Measurements from ENCODE around the gene MMP2. TPM values are rescaled to one million over a fixed set of nuclear protein-coding genes. Genes with fewer than 3 reads are reported as not detected.

Gene MMP2
- total RNA-seq, 1 experiment from 2014 or later, result 311 TPM

DNA sequence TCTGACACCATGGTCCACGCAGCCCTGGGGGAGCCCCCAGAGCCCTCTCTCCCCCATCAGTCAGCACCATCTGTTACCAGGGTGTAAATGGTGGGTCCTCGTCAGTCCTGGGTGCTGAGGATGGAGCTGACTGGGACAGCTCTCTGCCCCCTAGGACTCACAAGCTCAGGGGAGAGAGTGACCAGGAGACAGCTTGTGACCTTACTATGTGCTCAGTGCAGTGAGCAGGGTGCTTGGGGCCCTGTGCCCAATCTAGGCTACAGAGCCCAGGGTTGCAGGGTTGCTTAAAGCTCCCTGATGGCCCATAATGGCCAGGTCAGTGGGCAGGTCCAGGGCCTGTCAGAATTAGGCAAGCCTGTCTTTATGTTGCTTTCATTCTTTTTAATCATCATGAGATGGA, 11.3 kb downstream of the MMP2 start:
- ATAC-seq (no peak), DNase-seq (ENCODE audit: low read depth, low spot score) (no peak)
- H3K9me3 ChIP-seq (ENCODE audit: control insufficient read depth, insufficient read depth, low read depth, low read length), result no peaks in the 10 kb centered on the region
- in situ Hi-C loops (cut with HindIII; ENCODE audit: low pct_unique_long_range_greater_than_20kb, low sequenced_read_pairs), result no loop called here
- intact Hi-C loops (cut with micrococcal nuclease; ENCODE audit: unreplicated experiment), result no loop called here
- H3K27me3 ChIP-seq (ENCODE audit: control insufficient read depth, insufficient read depth, low read length), result no peaks in the 10 kb centered on the region
- H3K4me3 ChIP-seq (ENCODE audit: low read depth in 2 of 2, low read length in 2 of 2), result no peak overlapping the region
- ChIA-PET POLR2A (no interaction called here), CTCF (interaction anchor here (0.5 to 1.9 kb wide), 2 partner anchors 25 to 373 kb away, joined by 3 to 8 read pairs; no protein-coding TSS in a partner anchor)
- H3K27ac ChIP-seq (ENCODE audit: low read length), result no peak overlapping the region; the same call in 1 of the 2 replicates
- TF ChIP-seq POLR2AphosphoS5 (IDR thresholded peaks at IDR 0.05; ENCODE audit: low read depth, low read length), result no peak
- TF ChIP-seq, protein P1, sequence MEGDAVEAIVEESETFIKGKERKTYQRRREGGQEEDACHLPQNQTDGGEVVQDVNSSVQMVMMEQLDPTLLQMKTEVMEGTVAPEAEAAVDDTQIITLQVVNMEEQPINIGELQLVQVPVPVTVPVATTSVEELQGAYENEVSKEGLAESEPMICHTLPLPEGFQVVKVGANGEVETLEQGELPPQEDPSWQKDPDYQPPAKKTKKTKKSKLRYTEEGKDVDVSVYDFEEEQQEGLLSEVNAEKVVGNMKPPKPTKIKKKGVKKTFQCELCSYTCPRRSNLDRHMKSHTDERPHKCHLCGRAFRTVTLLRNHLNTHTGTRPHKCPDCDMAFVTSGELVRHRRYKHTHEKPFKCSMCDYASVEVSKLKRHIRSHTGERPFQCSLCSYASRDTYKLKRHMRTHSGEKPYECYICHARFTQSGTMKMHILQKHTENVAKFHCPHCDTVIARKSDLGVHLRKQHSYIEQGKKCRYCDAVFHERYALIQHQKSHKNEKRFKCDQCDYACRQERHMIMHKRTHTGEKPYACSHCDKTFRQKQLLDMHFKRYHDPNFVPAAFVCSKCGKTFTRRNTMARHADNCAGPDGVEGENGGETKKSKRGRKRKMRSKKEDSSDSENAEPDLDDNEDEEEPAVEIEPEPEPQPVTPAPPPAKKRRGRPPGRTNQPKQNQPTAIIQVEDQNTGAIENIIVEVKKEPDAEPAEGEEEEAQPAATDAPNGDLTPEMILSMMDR (IDR thresholded peaks at IDR 0.05), result no peak
- TF ChIP-seq, protein P2, sequence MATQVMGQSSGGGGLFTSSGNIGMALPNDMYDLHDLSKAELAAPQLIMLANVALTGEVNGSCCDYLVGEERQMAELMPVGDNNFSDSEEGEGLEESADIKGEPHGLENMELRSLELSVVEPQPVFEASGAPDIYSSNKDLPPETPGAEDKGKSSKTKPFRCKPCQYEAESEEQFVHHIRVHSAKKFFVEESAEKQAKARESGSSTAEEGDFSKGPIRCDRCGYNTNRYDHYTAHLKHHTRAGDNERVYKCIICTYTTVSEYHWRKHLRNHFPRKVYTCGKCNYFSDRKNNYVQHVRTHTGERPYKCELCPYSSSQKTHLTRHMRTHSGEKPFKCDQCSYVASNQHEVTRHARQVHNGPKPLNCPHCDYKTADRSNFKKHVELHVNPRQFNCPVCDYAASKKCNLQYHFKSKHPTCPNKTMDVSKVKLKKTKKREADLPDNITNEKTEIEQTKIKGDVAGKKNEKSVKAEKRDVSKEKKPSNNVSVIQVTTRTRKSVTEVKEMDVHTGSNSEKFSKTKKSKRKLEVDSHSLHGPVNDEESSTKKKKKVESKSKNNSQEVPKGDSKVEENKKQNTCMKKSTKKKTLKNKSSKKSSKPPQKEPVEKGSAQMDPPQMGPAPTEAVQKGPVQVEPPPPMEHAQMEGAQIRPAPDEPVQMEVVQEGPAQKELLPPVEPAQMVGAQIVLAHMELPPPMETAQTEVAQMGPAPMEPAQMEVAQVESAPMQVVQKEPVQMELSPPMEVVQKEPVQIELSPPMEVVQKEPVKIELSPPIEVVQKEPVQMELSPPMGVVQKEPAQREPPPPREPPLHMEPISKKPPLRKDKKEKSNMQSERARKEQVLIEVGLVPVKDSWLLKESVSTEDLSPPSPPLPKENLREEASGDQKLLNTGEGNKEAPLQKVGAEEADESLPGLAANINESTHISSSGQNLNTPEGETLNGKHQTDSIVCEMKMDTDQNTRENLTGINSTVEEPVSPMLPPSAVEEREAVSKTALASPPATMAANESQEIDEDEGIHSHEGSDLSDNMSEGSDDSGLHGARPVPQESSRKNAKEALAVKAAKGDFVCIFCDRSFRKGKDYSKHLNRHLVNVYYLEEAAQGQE (IDR thresholded peaks at IDR 0.05; ENCODE audit: insufficient read depth in 1 of 2, low read depth in 2 of 2, low read length in 1 of 2), result no peak
- no peak for TF ChIP-seq TCF7L2 (IDR thresholded peaks at IDR 0.05; ENCODE audit: low read depth, low read length)
- no peak for TF ChIP-seq SIN3A (IDR thresholded peaks at IDR 0.05; ENCODE audit: borderline replicate concordance, insufficient read depth, low read depth, low read length)
- peaks cover 20% of the 10 kb centered on the region for H3K4me1 ChIP-seq (ENCODE audit: control insufficient read depth, insufficient read depth, low read length)
- peaks cover 3% of the 10 kb centered on the region; the same call in 1 of the 2 replicates for H3K36me3 ChIP-seq (ENCODE audit: control insufficient read depth, insufficient read depth, low read length)
- BruUV-seq (replicated peaks), result no TSS peak

DNA sequence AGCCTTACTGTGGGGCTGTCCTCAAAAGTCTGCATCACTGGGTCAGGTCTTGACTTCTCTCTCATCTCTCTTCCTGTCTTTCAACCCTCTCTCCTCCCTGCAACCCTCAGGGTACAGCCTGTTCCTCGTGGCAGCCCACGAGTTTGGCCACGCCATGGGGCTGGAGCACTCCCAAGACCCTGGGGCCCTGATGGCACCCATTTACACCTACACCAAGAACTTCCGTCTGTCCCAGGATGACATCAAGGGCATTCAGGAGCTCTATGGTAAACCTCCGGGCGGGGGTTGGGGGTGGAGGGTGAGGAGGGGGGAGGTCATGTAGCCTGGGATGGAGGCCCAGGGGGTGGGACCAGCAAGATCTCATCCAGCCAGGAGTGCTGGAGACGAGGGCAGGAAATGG, 12.7 kb downstream of the MMP2 start:
- ATAC-seq (no peak), DNase-seq (ENCODE audit: low read depth, low spot score) (no peak)
- intact Hi-C loops (cut with micrococcal nuclease; ENCODE audit: unreplicated experiment), result no loop called here
- TF ChIP-seq, protein P2 (IDR thresholded peaks at IDR 0.05; ENCODE audit: insufficient read depth in 1 of 2, low read depth in 2 of 2, low read length in 1 of 2), result no peak
- TF ChIP-seq TCF7L2 (IDR thresholded peaks at IDR 0.05; ENCODE audit: low read depth, low read length) (no peak), SIN3A (IDR thresholded peaks at IDR 0.05; ENCODE audit: borderline replicate concordance, insufficient read depth, low read depth, low read length) (no peak)
- H3K36me3 ChIP-seq (ENCODE audit: control insufficient read depth, insufficient read depth, low read length), result peaks cover 3% of the 10 kb centered on the region; the same call in 1 of the 2 replicates
- BruUV-seq (replicated peaks), result no TSS peak
- H3K4me1 ChIP-seq (ENCODE audit: control insufficient read depth, insufficient read depth, low read length), result peaks cover 32% of the 10 kb centered on the region
- ChIA-PET POLR2A (no interaction called here), CTCF (interaction anchor here (1.9 kb wide), 1 partner anchor 27 kb away, joined by 8 read pairs; no protein-coding TSS in a partner anchor)
- H3K27me3 ChIP-seq (ENCODE audit: control insufficient read depth, insufficient read depth, low read length), result no peaks in the 10 kb centered on the region
- H3K27ac ChIP-seq (ENCODE audit: low read length), result no peak overlapping the region
- no peaks in the 10 kb centered on the region for H3K9me3 ChIP-seq (ENCODE audit: control insufficient read depth, insufficient read depth, low read depth, low read length)
- in situ Hi-C loops (cut with HindIII; ENCODE audit: low pct_unique_long_range_greater_than_20kb, low sequenced_read_pairs), result no loop called here
- no peak overlapping the region for H3K4me3 ChIP-seq (ENCODE audit: low read depth in 2 of 2, low read length in 2 of 2)
